ENCODE data around the gene SCAMP2.

- TF ChIP-seq GATA3 (IDR thresholded peaks at IDR 0.05; ENCODE audit: low read depth, low read length) (no peak), GATA2 (IDR thresholded peaks at IDR 0.05; ENCODE audit: low read depth, low read length) (no peak)
These were observed 50.9 kb downstream of the SCAMP2 start for GRCh38 chr15:74822233-74822632.
